Mucosa of descending colon (tissue), 3 donors: ENCODE results near the gene USH1G. TPM values are rescaled to one million over a fixed set of nuclear protein-coding genes. Genes with fewer than 3 reads are reported as not detected.

ENCODE experiments used
- ATAC-seq: fragments of 200-7000 bp; cut with Tn5 transposase; one replicate; pipeline ENCODE4 v1.9.1; 2020; ENCODE audit warnings: mild to moderate bottlenecking, moderate library complexity
- DNase-seq, 3 donors: peaks; one replicate each; pipeline ENCODE4 v3.0.0-alpha.2; 2020
- H3K36me3 ChIP-seq: fragments of 200-600 bp; one replicate; pipeline ENCODE4 v1.8.0; 2021; ENCODE audit warnings: low read depth, mild to moderate bottlenecking
- H3K4me1 ChIP-seq: fragments of 200-600 bp; one replicate; pipeline ENCODE4 v1.8.0; 2021; ENCODE audit warnings: low read depth, mild to moderate bottlenecking
- H3K4me3 ChIP-seq: fragments of 200-600 bp; one replicate; pipeline ENCODE4 v1.8.0; 2021; ENCODE audit warnings: mild to moderate bottlenecking
- H3K9me3 ChIP-seq: fragments of 200-600 bp; one replicate; pipeline ENCODE4 v1.8.0; 2021; ENCODE audit warnings: mild to moderate bottlenecking
- CTCF ChIP-seq: fragments of 200-600 bp; IDR thresholded peaks from one replicate; pipeline ENCODE4 v1.8.0; 2022; ENCODE audit warnings: antibody characterized with exemption, mild to moderate bottlenecking
- intact Hi-C, 2 donors: fragments of 100-400 bp; cut with DNase I in 1 of 2; cut with micrococcal nuclease in 1 of 2; formaldehyde crosslinking; loops; one replicate each; pipeline versions ENCODE4 v1.11.0 to v1.11.1; 2022; cut with DNase I, micrococcal nuclease
- total RNA-seq, 3 donors: library from RNA; stranded (reverse); fragmentation: NEBNext Ultra II Directional in 2 of 3; extraction: Animal tissue kit (Norgen Biotek cat#: 25700) in 2 of 3; gene quantifications; one replicate each; pipeline versions ENCODE4 v1.2.1 to v1.2.4, GENCODE V29; 2021 to 2023
- donor health status: DM: no; HTN: no; CAD: no; lungs with moderate emphysema.
- donor health status: DM: no; HTN: no; CAD: no.
- donor health status: DM: no; HTN: yes; CAD: no.

USH1G gene
- total RNA-seq, 3 donors from 2014 or later = not detected

- no peak for TF ChIP-seq CTCF
- Histone ChIP-seq H3K4me3 (no peak overlapping the region), H3K36me3 (no peaks in the 10 kb centered on the region), H3K4me1 (peaks cover 9% of the 10 kb centered on the region), H3K9me3 (no peaks in the 10 kb centered on the region)
- DNase-seq = no peak
- ATAC-seq = no peak
- intact Hi-C loops = no loop called here
Measured at GRCh38 chr17:74868908-74869255, 54.2 kb downstream of the USH1G start.

GRCh38 chr17:74868251-74868907 lies 54.7 kb downstream of the USH1G start:
- H3K4me3 ChIP-seq = no peak overlapping the region
- ATAC-seq = no peak
- no peaks in the 10 kb centered on the region for H3K36me3 ChIP-seq
- intact Hi-C loops = no loop called here
- no peaks in the 10 kb centered on the region for H3K9me3 ChIP-seq
- peaks cover 9% of the 10 kb centered on the region for H3K4me1 ChIP-seq
- no peak for DNase-seq
- no peak for TF ChIP-seq CTCF

- intact Hi-C loops = no loop called here
- DNase-seq = peak in 1 of 3 donors; percentile 28
- TF ChIP-seq CTCF = no peak
Measured at GRCh38 chr17:74866198-74866835, 56.7 kb downstream of the USH1G start.

More at GRCh38 chr17:74866198-74866835, 56.7 kb downstream of the USH1G start:
- no peaks in the 10 kb centered on the region for H3K36me3 ChIP-seq
- H3K4me3 ChIP-seq = no peak overlapping the region
- no peak for ATAC-seq
- H3K9me3 ChIP-seq = no peaks in the 10 kb centered on the region
- H3K4me1 ChIP-seq = peaks cover 6% of the 10 kb centered on the region

Other genes starting within 250 kb of the USH1G start
- gene CD300LF, start 210.3 kb downstream of the USH1G start, total RNA-seq = 1 to 10 TPM; 2.0 TPM
- gene RAB37, start 186.0 kb downstream of the USH1G start, total RNA-seq = 1 to 10 TPM; 4.3 to 9.8 (median 9.0) TPM
- 100 to 1,000 TPM; 109 to 281 (median 164) TPM for gene NHERF1, start 174.6 kb downstream of the USH1G start, total RNA-seq
- 10 to 100 TPM; 35.8 to 40.6 (median 39.8) TPM for gene NAT9, start 146.9 kb downstream of the USH1G start, total RNA-seq
- 1 to 10 TPM in 1 of 3 donors, under 1 TPM in 2; 0.35 to 1.4 (median 0.55) TPM for gene GRIN2C, start 63.4 kb downstream of the USH1G start, total RNA-seq
- gene FDXR, start 50.3 kb downstream of the USH1G start, total RNA-seq = 10 to 100 TPM; 10.6 to 14.8 (median 12.0) TPM
- 1 to 10 TPM in 2 of 3 donors, under 1 TPM in 1; 0.14 to 4.2 (median 1.1) TPM for gene FADS6, start 29.6 kb downstream of the USH1G start, total RNA-seq
- 100 to 1,000 TPM in 1 of 3 donors, 10 to 100 TPM in 2; 15.3 to 135 (median 54.0) TPM for gene OTOP2, start 1.0 kb upstream of the USH1G start, total RNA-seq
- gene OTOP3, start 12.6 kb upstream of the USH1G start, total RNA-seq = 1 to 10 TPM in 2 of 3 donors, under 1 TPM in 1; 0.38 to 2.8 (median 1.5) TPM
- gene HID1, start 49.5 kb upstream of the USH1G start, total RNA-seq = 10 to 100 TPM; 29.9 to 56.9 (median 47.4) TPM
- 10 to 100 TPM in 1 of 3 donors, 1 to 10 TPM in 2; 2.2 to 14.0 (median 3.1) TPM for gene CDR2L, start 64.4 kb upstream of the USH1G start, total RNA-seq
- 10 to 100 TPM; 24.7 to 32.9 (median 25.4) TPM for gene MRPL58, start 89.4 kb upstream of the USH1G start, total RNA-seq
- 100 to 1,000 TPM; 292 to 362 (median 338) TPM for gene ATP5PD, start 123.7 kb upstream of the USH1G start, total RNA-seq
- 10 to 100 TPM; 19.1 to 30.0 (median 21.2) TPM for gene KCTD2, start 124.0 kb upstream of the USH1G start, total RNA-seq
- gene SLC16A5, start 164.7 kb upstream of the USH1G start, total RNA-seq = 10 to 100 TPM; 18.2 to 58.8 (median 26.4) TPM
- gene ARMC7, start 186.7 kb upstream of the USH1G start, total RNA-seq = 10 to 100 TPM; 16.7 to 24.3 (median 18.3) TPM
- gene NT5C, start 208.5 kb upstream of the USH1G start, total RNA-seq = 10 to 100 TPM; 57.2 to 97.6 (median 75.4) TPM
- 100 to 1,000 TPM; 105 to 314 (median 209) TPM for gene JPT1, start 231.3 kb upstream of the USH1G start, total RNA-seq